HL-60 (cell line): Measurements from ENCODE around the gene PPP2R3C.

ENCODE experiments used
- DNase-seq, 2 experiments: peaks; one replicate each; pipeline ENCODE4 v3.0.0-alpha.2; 2010 to 2020; ENCODE audit warnings: low read depth in 1 of 2, low spot score in 1 of 2
- H3K27ac ChIP-seq: fragments of 250-450 bp; sonication (Bioruptor Pico); replicated peaks from 2 replicates; pipeline ENCODE4 v1.5.1; 2020; ENCODE audit warnings: mild to moderate bottlenecking, moderate library complexity
- H3K27me3 ChIP-seq: fragments of 250-450 bp; sonication (Bioruptor Pico); 2 replicates; pipeline ENCODE4 v1.5.1; 2021; ENCODE audit warnings: mild to moderate bottlenecking, moderate library complexity; ENCODE audit not compliant: insufficient read depth, poor library complexity, severe bottlenecking
- H3K4me3 ChIP-seq: replicated peaks from 2 replicates; pipeline ENCODE4 v1.5.1; 2011; ENCODE audit warnings: mild to moderate bottlenecking, control low read depth, low read length; ENCODE audit not compliant: insufficient read depth
- GABPA ChIP-seq: IDR thresholded peaks from 2 replicates; pipeline ENCODE4 v1.6.1; 2012; ENCODE audit warnings: low read depth
- POLR2AphosphoS5 ChIP-seq: IDR thresholded peaks from 2 replicates; pipeline ENCODE4 v1.6.1; 2012; ENCODE audit warnings: low read depth
- SPI1 ChIP-seq: IDR thresholded peaks from 2 replicates; pipeline ENCODE4 v1.6.1; 2012; ENCODE audit warnings: low read depth, mild to moderate bottlenecking, borderline replicate concordance
- TF ChIP-seq, protein P1 (sequence below): IDR thresholded peaks from one replicate; pipeline ENCODE4 v1.5.1; 2011; ENCODE audit warnings: low read length, control low read depth, inconsistent platforms; ENCODE audit not compliant: insufficient read depth
- TF ChIP-seq, protein P2 (sequence below): IDR thresholded peaks from 2 replicates; pipeline ENCODE4 v1.6.1; 2012; ENCODE audit warnings: low read depth; ENCODE audit not compliant: insufficient replicate concordance

Gene PPP2R3C

DNA sequence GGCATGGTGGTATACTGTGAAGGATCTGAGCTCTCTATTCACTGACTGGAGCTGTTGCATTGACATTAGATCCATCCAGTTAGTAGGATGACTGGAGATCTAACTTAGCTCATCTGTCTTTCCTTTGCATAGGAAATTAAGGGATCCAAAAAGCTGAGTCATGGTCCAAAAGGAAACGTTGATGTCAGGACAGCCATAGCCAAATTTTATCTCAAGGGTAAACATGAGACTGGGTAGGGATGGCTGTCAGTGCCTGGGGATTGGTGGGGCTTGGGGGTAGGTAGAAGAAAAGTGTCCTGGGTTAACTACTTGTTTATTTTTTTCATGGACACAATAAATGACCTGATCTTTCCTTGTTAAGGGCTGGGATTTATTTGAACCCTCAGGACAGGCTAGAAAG is 71.1 kb downstream of the PPP2R3C start:
- TF ChIP-seq, protein P1, sequence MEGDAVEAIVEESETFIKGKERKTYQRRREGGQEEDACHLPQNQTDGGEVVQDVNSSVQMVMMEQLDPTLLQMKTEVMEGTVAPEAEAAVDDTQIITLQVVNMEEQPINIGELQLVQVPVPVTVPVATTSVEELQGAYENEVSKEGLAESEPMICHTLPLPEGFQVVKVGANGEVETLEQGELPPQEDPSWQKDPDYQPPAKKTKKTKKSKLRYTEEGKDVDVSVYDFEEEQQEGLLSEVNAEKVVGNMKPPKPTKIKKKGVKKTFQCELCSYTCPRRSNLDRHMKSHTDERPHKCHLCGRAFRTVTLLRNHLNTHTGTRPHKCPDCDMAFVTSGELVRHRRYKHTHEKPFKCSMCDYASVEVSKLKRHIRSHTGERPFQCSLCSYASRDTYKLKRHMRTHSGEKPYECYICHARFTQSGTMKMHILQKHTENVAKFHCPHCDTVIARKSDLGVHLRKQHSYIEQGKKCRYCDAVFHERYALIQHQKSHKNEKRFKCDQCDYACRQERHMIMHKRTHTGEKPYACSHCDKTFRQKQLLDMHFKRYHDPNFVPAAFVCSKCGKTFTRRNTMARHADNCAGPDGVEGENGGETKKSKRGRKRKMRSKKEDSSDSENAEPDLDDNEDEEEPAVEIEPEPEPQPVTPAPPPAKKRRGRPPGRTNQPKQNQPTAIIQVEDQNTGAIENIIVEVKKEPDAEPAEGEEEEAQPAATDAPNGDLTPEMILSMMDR: no peak
- TF ChIP-seq GABPA (no peak), SPI1 (no peak), POLR2AphosphoS5 (no peak)
- TF ChIP-seq, protein P2, sequence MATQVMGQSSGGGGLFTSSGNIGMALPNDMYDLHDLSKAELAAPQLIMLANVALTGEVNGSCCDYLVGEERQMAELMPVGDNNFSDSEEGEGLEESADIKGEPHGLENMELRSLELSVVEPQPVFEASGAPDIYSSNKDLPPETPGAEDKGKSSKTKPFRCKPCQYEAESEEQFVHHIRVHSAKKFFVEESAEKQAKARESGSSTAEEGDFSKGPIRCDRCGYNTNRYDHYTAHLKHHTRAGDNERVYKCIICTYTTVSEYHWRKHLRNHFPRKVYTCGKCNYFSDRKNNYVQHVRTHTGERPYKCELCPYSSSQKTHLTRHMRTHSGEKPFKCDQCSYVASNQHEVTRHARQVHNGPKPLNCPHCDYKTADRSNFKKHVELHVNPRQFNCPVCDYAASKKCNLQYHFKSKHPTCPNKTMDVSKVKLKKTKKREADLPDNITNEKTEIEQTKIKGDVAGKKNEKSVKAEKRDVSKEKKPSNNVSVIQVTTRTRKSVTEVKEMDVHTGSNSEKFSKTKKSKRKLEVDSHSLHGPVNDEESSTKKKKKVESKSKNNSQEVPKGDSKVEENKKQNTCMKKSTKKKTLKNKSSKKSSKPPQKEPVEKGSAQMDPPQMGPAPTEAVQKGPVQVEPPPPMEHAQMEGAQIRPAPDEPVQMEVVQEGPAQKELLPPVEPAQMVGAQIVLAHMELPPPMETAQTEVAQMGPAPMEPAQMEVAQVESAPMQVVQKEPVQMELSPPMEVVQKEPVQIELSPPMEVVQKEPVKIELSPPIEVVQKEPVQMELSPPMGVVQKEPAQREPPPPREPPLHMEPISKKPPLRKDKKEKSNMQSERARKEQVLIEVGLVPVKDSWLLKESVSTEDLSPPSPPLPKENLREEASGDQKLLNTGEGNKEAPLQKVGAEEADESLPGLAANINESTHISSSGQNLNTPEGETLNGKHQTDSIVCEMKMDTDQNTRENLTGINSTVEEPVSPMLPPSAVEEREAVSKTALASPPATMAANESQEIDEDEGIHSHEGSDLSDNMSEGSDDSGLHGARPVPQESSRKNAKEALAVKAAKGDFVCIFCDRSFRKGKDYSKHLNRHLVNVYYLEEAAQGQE: no peak
- H3K27me3 ChIP-seq: no peaks in the 10 kb centered on the region
- no peak overlapping the region for H3K4me3 ChIP-seq
- no peak overlapping the region for H3K27ac ChIP-seq
- DNase-seq: no peak

DNA sequence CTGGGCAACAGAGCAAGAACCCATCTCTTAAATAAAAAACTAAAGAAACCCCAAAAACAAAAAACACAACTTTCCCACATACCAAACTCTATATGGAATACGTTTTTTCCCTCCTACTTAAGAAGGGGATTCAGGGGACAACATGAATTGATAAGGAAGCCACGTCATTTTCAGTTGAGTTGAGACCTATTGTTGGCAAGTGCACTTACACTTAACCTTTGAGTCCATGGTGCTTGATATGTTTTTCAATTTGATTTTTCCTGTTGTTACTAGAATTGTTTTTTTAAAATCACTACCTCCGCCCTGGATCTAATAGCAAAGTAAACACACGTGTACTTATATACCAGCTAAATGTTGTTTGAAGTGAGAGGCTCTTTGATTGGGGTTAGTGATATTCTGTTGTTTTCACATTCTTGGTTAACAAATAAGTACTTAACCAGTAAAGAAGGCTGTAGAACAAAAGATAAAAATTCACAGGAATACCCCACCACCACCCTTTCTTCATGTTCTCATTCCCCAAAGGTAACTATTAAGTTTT is 73.7 kb downstream of the PPP2R3C start:
- DNase-seq: no peak
- H3K4me3 ChIP-seq: no peak overlapping the region
- no peak overlapping the region for H3K27ac ChIP-seq
- TF ChIP-seq, protein P1: no peak
- TF ChIP-seq, protein P2: no peak
- TF ChIP-seq POLR2AphosphoS5 (no peak), GABPA (no peak), SPI1 (no peak)
- H3K27me3 ChIP-seq: no peaks in the 10 kb centered on the region

DNA sequence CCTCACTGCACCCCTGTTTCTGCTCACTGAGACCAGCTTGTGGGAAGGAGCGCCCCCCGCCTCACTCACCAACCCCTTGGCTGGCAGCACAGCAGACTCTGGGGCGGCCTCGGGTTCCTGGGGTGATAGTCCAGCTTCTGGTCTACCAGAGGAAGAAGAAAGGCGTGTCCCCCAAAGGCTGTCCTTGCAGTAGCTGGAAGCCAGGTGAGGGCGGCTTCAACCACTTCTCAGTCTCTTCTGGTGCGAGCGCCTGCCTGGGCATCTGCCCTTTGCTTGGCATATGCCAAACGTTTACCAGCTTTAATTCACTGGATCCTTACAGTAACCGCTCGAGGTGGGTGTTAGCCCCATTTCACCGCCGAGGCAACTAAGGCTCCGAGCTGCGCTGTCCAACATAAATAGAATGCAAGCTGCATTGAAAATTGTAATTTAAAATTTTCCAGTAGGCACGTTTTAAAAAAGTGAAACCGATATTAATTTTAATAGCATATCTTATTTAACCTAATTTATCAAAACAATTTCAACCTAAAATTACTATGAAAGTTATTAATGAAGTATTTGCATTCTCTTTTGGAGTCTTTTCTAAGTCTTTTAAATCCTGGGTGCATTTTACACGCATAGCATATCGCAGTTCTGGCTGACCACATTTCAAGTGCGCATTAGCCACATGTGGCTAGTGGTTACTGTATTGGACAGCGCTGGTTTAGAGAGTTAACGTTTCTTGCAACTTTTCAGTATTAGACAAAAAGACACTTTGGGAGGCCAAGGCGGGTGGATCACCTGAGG is 74.8 kb downstream of the PPP2R3C start:
- H3K27ac ChIP-seq: peak overlapping the region; percentile 71
- DNase-seq: peak in 1 of 2 experiments; percentile 60
- no peaks in the 10 kb centered on the region for H3K27me3 ChIP-seq
- peak overlapping the region; percentile 88 for H3K4me3 ChIP-seq
- TF ChIP-seq, protein P1: no peak
- no peak for TF ChIP-seq SPI1
- TF ChIP-seq, protein P2: peak; percentile 85
- no peak for TF ChIP-seq GABPA
